T-helper 1 cell treated with Interleukin-12 subunit alpha and Interleukin-12 subunit beta and Interleukin-4 antibody, amounts not matched to agents 30 μg/mL and 1 μg/mL, for 36 hours (primary cell): ENCODE data around the gene FUBP1.
"Not testable (repeated sequence)": the region's sequence is repeated elsewhere in the genome, so short reads cannot be mapped to it uniquely, and the experiment has no call there.

Experiments
- H3K27ac Mint-ChIP-seq: one replicate; pipeline ENCODE4 v1.8.0; 2021; ENCODE audit warnings: mild to moderate bottlenecking, mixed read lengths
- H3K27me3 Mint-ChIP-seq: one replicate; pipeline ENCODE4 v1.8.0; 2021; ENCODE audit warnings: low read depth, mixed read lengths
- H3K36me3 Mint-ChIP-seq: one replicate; pipeline ENCODE4 v1.8.0; 2021; ENCODE audit warnings: low read depth, mixed read lengths
- H3K4me1 Mint-ChIP-seq: one replicate; pipeline ENCODE4 v1.8.0; 2021; ENCODE audit warnings: low read depth, mixed read lengths
- H3K4me3 Mint-ChIP-seq: one replicate; pipeline ENCODE4 v1.8.0; 2021; ENCODE audit warnings: mild to moderate bottlenecking, moderate library complexity, mixed read lengths
- H3K9me3 Mint-ChIP-seq: one replicate; pipeline ENCODE4 v1.8.0; 2021; ENCODE audit warnings: mixed read lengths

Gene FUBP1

GRCh38 chr1:78003070-78003746 lies 24.3 kb upstream of the FUBP1 start:
- Mint-ChIP-seq H3K9me3 (no peaks in the 10 kb centered on the region), H3K27me3 (peaks cover 3% of the 10 kb centered on the region), H3K4me1 (peaks cover 24% of the 10 kb centered on the region), H3K4me3 (no peak overlapping the region), H3K27ac (peak overlapping the region; percentile 64), H3K36me3 (peaks cover 3% of the 10 kb centered on the region)

- not testable (repeated sequence) for H3K27me3 Mint-ChIP-seq, H3K36me3 Mint-ChIP-seq, H3K27ac Mint-ChIP-seq, H3K9me3 Mint-ChIP-seq, H3K4me3 Mint-ChIP-seq
- H3K4me1 Mint-ChIP-seq, result peaks cover 16% of the 10 kb centered on the region
Measured at GRCh38 chr1:78000536-78000935, 21.7 kb upstream of the FUBP1 start.

- H3K27ac Mint-ChIP-seq, result no peak overlapping the region
- H3K27me3 Mint-ChIP-seq, result no peaks in the 10 kb centered on the region
- peaks cover 6% of the 10 kb centered on the region for H3K36me3 Mint-ChIP-seq
- H3K4me3 Mint-ChIP-seq, result no peak overlapping the region
- no peaks in the 10 kb centered on the region for H3K9me3 Mint-ChIP-seq
- peaks cover 2% of the 10 kb centered on the region for H3K4me1 Mint-ChIP-seq
Measured at GRCh38 chr1:77996734-77997133, 17.9 kb upstream of the FUBP1 start.

- H3K36me3 Mint-ChIP-seq, result peaks cover 8% of the 10 kb centered on the region
- peaks cover 12% of the 10 kb centered on the region for H3K4me1 Mint-ChIP-seq
- H3K9me3 Mint-ChIP-seq, result no peaks in the 10 kb centered on the region
- H3K27me3 Mint-ChIP-seq, result no peaks in the 10 kb centered on the region
- H3K27ac Mint-ChIP-seq, result no peak overlapping the region
- no peak overlapping the region for H3K4me3 Mint-ChIP-seq
Measured at GRCh38 chr1:77994117-77994705, 15.3 kb upstream of the FUBP1 start.

GRCh38 chr1:77991638-77992037 lies 12.8 kb upstream of the FUBP1 start:
- Mint-ChIP-seq H3K36me3 (peaks cover 4% of the 10 kb centered on the region), H3K9me3 (no peaks in the 10 kb centered on the region)

GRCh38 chr1:77990629-77991204 lies 11.8 kb upstream of the FUBP1 start:
- Mint-ChIP-seq H3K36me3 (peaks cover 8% of the 10 kb centered on the region), H3K9me3 (no peaks in the 10 kb centered on the region), H3K4me3 (no peak overlapping the region), H3K27me3 (no peaks in the 10 kb centered on the region), H3K27ac (no peak overlapping the region), H3K4me1 (peaks cover 22% of the 10 kb centered on the region)

More at GRCh38 chr1:77991638-77992037, 12.8 kb upstream of the FUBP1 start:
- Mint-ChIP-seq H3K4me3 (no peak overlapping the region), H3K4me1 (peaks cover 19% of the 10 kb centered on the region), H3K27me3 (no peaks in the 10 kb centered on the region), H3K27ac (no peak overlapping the region)

GRCh38 chr1:77989744-77990143 lies 10.9 kb upstream of the FUBP1 start:
- Mint-ChIP-seq H3K4me3 (no peak overlapping the region), H3K36me3 (peaks cover 9% of the 10 kb centered on the region), H3K27me3 (no peaks in the 10 kb centered on the region), H3K9me3 (no peaks in the 10 kb centered on the region), H3K4me1 (peaks cover 23% of the 10 kb centered on the region), H3K27ac (no peak overlapping the region)

GRCh38 chr1:77987919-77988318 lies 9.0 kb upstream of the FUBP1 start:
- Mint-ChIP-seq H3K27me3 (no peaks in the 10 kb centered on the region), H3K4me3 (no peak overlapping the region), H3K27ac (no peak overlapping the region), H3K4me1 (peaks cover 28% of the 10 kb centered on the region), H3K9me3 (no peaks in the 10 kb centered on the region), H3K36me3 (peaks cover 9% of the 10 kb centered on the region)

- H3K4me1 Mint-ChIP-seq, result peaks cover 28% of the 10 kb centered on the region
- H3K9me3 Mint-ChIP-seq, result no peaks in the 10 kb centered on the region
- peaks cover 9% of the 10 kb centered on the region for H3K36me3 Mint-ChIP-seq
- no peaks in the 10 kb centered on the region for H3K27me3 Mint-ChIP-seq
- H3K4me3 Mint-ChIP-seq, result no peak overlapping the region
- H3K27ac Mint-ChIP-seq, result no peak overlapping the region
Measured at GRCh38 chr1:77986810-77987209, 7.9 kb upstream of the FUBP1 start.

GRCh38 chr1:77984629-77985028 lies 5.8 kb upstream of the FUBP1 start:
- Mint-ChIP-seq H3K36me3 (peaks cover 7% of the 10 kb centered on the region), H3K4me1 (peaks cover 32% of the 10 kb centered on the region), H3K27ac (no peak overlapping the region), H3K27me3 (no peaks in the 10 kb centered on the region), H3K9me3 (no peaks in the 10 kb centered on the region), H3K4me3 (no peak overlapping the region)

GRCh38 chr1:77983997-77984355 lies 5.1 kb upstream of the FUBP1 start:
- Mint-ChIP-seq H3K4me3 (no peak overlapping the region), H3K9me3 (no peaks in the 10 kb centered on the region), H3K36me3 (peaks cover 6% of the 10 kb centered on the region), H3K27ac (no peak overlapping the region), H3K4me1 (peaks cover 28% of the 10 kb centered on the region), H3K27me3 (no peaks in the 10 kb centered on the region)

GRCh38 chr1:77983352-77983996 lies 4.6 kb upstream of the FUBP1 start:
- H3K4me3 Mint-ChIP-seq, H3K27ac Mint-ChIP-seq, H3K27me3 Mint-ChIP-seq, H3K36me3 Mint-ChIP-seq, H3K9me3 Mint-ChIP-seq: not testable (repeated sequence)
- H3K4me1 Mint-ChIP-seq, result peaks cover 26% of the 10 kb centered on the region

- H3K4me1 Mint-ChIP-seq, result peaks cover 32% of the 10 kb centered on the region
- no peak overlapping the region for H3K4me3 Mint-ChIP-seq
- peaks cover 15% of the 10 kb centered on the region for H3K36me3 Mint-ChIP-seq
- no peaks in the 10 kb centered on the region for H3K27me3 Mint-ChIP-seq
- H3K27ac Mint-ChIP-seq, result no peak overlapping the region
- H3K9me3 Mint-ChIP-seq, result no peaks in the 10 kb centered on the region
Measured at GRCh38 chr1:77978293-77978968, 441 bp downstream of the FUBP1 start.

- peaks cover 16% of the 10 kb centered on the region for H3K36me3 Mint-ChIP-seq
- H3K4me1 Mint-ChIP-seq, result peaks cover 32% of the 10 kb centered on the region
- no peaks in the 10 kb centered on the region for H3K9me3 Mint-ChIP-seq
- no peak overlapping the region for H3K27ac Mint-ChIP-seq
- no peaks in the 10 kb centered on the region for H3K27me3 Mint-ChIP-seq
- no peak overlapping the region for H3K4me3 Mint-ChIP-seq
Measured at GRCh38 chr1:77977989-77978292, 931 bp downstream of the FUBP1 start.
